ENCODE results near the gene SPRR1B.

DNA sequence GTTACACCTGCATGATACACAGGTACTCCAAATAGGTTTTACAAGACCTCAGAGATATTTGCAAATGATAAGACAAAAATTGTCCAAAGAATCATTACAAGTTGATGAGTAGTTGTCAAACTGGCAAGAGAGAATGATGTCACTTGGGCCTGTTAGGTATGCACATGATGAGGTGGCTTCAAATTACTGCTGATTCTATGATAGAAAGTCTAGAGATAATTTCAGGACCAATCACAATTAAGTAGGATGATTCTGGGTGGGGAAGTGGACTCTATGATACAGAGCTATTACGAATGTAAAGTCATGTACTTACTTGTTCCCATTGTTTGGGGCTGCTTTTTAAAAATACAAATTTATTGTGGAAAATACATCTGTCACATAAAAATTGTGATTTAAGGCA is 5.2 kb upstream of the SPRR1B start:
- TF ChIP-seq, protein P1, sequence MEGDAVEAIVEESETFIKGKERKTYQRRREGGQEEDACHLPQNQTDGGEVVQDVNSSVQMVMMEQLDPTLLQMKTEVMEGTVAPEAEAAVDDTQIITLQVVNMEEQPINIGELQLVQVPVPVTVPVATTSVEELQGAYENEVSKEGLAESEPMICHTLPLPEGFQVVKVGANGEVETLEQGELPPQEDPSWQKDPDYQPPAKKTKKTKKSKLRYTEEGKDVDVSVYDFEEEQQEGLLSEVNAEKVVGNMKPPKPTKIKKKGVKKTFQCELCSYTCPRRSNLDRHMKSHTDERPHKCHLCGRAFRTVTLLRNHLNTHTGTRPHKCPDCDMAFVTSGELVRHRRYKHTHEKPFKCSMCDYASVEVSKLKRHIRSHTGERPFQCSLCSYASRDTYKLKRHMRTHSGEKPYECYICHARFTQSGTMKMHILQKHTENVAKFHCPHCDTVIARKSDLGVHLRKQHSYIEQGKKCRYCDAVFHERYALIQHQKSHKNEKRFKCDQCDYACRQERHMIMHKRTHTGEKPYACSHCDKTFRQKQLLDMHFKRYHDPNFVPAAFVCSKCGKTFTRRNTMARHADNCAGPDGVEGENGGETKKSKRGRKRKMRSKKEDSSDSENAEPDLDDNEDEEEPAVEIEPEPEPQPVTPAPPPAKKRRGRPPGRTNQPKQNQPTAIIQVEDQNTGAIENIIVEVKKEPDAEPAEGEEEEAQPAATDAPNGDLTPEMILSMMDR (IDR thresholded peaks at IDR 0.05): no peak
- TF ChIP-seq POLR2A (IDR thresholded peaks at IDR 0.05) (no peak), EP300 (IDR thresholded peaks at IDR 0.05) (no peak)
